HG03565 (cell line): Measurements from ENCODE around the gene SDK2.

Source experiments
- ATAC-seq: cut with Tn5 transposase; IDR thresholded peaks from one replicate; pipeline ENCODE4 v1.9.1; 2021; ENCODE audit warnings: mild to moderate bottlenecking, moderate library complexity; ENCODE audit not compliant: unreplicated experiment

SDK2 gene

GRCh38 chr17:73544333-73544732 lies 99.9 kb downstream of the SDK2 start:
- ATAC-seq = no peak

DNA sequence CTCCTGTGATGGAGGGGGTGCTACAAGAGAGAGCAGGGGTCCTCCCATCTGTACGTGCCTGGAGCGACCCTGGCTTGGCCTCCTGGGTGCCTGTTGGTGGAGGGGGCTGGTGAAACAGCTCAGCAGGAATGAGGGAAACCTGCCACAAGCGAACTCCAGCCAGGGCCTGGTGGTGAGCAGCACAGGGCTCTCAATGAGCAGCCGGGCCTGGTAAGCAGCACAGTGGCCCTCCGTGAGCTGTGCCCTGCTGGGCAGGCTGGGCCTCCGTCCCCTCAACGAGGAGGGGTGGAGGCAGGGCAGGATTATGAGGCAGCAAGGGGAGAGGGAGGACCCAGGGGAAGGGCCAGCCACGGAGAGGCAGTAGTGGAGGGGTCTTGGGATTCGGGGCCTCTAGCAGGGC lies 101.9 kb downstream of the SDK2 start:
- no peak for ATAC-seq

GRCh38 chr17:73541561-73541981 lies 102.7 kb downstream of the SDK2 start:
- no peak for ATAC-seq

- ATAC-seq = no peak
These were observed 103.1 kb downstream of the SDK2 start for GRCh38 chr17:73541111-73541510.

GRCh38 chr17:73539166-73539565 lies 105.1 kb downstream of the SDK2 start:
- no peak for ATAC-seq

DNA sequence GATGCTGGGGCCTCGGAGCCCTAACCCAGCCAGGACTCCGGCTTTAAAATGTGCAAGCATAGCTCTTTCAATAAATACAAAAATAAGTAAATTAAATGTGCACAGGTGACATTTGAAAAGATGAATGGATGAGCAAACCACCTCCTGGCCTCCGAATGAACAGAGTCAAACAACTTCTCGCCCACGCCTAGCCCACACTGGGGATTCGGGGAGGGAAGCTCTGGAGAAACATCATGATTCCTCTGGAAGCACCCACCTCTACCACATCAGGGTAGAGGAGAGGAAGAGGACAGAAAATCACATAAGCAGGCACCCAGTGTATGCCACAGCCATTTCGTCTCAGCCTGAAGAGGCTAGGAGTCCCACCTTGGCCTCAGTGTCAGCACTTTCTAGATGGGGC lies 105.8 kb downstream of the SDK2 start:
- no peak for ATAC-seq

DNA sequence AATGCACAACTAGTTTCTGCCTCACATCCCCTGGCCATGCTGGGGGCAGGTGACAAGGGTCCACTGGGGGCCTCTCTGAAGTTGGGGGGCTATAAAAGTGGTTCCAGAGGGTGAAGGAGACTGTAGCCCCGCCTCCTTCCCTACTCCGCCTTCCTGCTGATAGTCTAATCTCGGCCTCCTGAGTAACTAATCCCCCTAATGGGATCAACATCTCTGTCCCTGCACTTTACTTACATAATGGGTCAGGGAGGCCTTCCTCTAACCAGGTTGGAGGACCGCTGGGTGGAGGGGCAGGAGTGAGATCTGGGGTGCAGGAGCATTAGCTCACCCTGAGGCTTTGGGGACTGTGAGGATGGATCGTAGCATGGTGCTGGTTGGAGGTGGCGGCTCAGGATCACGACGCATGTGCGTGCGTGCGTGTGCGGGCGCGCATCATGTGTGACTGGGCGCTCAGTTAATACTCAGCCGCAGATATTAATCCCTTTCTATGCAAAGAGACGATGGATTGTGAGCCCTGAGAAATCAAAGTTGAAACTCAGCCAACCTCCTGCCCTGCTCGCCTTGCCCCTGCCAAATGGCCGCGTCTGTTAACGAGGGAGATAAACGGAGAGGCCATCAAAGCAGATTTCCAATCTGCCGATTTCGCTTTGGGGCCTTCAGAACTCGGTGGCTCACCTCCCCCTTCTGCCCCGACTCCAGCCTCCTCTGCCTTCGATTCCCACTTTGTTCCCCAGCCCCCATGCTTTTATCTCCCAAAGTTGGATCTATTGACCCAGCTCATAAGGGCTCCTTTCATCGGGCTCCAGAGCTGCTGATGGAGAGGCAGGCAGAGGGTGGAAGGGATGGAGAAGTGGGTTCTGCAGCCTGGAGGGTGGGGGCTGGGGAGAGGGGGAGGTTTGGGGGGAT lies 107.3 kb downstream of the SDK2 start:
- no peak for ATAC-seq

- no peak for ATAC-seq
These were observed 108.5 kb downstream of the SDK2 start for GRCh38 chr17:73535746-73536145.

GRCh38 chr17:73534209-73534909 lies 109.9 kb downstream of the SDK2 start:
- ATAC-seq = no peak

- no peak for ATAC-seq
These were observed 110.5 kb downstream of the SDK2 start for GRCh38 chr17:73533781-73534180.

DNA sequence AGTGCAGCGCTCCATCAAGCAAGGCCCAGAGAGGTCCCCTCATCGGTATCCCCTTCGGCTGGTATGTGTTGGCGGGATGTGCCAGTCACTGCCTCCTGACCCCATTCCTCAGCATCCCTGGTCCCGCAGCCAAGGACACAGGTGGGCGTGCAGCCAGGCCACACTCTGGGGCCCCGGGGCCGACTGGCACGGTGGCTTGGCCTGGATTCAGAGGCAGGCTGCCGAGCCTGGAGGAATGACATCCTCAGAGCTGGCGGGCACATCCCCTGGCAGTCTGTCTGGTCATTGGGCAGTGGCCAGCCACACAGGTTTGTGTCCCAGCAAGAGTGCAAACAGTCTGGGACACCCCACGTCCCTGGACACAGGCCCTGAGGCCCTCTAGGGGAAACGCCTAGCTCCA lies 111.1 kb downstream of the SDK2 start:
- ATAC-seq = no peak

GRCh38 chr17:73532421-73532901 lies 111.8 kb downstream of the SDK2 start:
- ATAC-seq = no peak

DNA sequence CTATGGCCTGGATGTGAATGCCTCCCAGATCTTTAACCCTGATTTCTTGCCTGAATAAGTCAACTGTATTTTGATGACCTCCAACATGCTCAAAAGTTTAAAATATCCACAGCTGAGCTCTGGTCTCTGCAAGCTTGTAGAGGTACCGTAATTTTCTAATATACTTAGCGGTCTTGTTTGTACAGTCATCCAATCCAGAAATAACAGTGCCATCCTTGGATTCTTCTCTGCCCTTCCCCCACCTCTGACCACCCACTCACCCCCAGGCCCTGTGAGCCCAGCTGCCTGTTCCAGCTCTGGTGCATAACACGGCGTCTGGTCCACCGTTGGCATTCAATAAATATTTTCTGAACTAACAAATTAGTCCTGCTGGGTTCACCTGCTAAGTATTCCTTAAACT lies 113.1 kb downstream of the SDK2 start:
- no peak for ATAC-seq

GRCh38 chr17:73528679-73529078 lies 115.6 kb downstream of the SDK2 start:
- no peak for ATAC-seq

DNA sequence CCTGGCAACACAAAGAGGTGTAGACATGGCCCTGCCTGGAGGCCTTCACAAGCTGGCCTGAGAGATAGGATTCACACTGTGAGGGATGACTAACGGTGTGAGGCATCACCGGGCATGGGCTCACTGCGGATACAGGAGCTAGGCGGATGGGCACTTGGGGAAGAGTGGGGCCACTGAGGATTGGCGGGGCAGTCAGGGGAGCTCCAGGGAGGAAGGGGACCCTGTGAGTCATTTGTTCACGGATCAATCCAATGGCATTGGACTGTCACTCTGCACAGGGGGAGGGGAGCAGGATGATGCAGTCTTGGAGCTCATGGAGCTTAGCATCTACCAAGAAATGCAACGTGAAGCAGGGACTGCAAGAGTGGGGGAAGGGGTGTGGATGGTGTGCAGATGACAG lies 117.3 kb downstream of the SDK2 start:
- ATAC-seq = no peak

- no peak for ATAC-seq
These were observed 119.1 kb downstream of the SDK2 start for GRCh38 chr17:73524941-73525679.

DNA sequence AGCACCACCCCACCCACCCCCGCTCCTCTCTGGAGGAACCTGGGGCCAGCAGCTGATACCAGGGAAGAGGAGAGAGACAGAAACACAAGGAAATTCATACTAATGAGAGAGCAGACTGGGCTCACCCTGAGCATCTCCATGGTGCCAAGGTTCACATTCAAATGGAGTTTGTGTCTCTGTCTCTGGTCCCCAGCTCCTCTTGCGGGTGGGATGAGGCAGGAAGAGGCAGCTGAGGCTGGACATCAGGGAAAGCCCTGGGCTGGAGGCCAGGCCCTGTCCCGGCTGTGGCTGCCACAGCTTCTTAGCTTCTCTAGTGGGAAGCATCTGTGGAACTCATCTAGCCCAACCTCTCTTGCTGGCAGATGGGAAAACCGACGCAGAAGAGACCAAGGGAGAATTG lies 121.5 kb downstream of the SDK2 start:
- ATAC-seq = no peak

GRCh38 chr17:73522107-73522506 lies 122.1 kb downstream of the SDK2 start:
- ATAC-seq = no peak

GRCh38 chr17:73521376-73521775 lies 122.9 kb downstream of the SDK2 start:
- ATAC-seq = no peak

- ATAC-seq = no peak
These were observed 123.9 kb downstream of the SDK2 start for GRCh38 chr17:73520369-73520761.

DNA sequence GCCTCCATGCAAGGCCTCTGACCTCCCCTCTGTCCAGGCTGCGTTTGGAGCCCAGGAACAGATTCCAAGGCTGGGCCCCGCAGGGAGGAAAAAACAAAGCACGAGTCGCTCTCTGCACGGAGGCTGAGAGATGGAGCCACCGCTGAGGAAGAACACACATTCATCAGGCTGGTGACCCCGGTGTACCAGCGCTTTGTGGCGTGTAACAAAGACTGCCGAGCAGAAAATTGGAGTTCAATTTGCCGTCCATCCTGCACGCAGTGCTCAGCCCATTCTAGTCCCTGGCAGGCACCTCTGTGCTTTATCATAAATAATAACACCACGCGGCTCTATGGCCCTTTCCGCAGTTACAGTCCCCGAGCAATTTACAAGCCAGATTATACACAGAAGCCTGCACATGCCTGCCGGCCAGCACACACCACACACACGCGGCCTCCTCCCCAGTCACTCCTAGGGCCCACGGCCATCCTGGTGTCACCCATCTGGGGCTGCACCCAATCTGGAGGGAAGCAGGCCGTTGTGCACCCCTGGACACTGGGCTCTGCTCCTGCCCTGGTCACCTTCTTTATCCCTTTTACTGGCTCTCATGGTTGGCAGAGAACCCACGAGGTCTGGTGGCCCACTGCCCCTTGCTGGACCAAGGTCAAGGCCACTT lies 124.4 kb downstream of the SDK2 start:
- no peak for ATAC-seq
